Hematopoietic multipotent progenitor cell (in vitro differentiated cells): ENCODE measurements around the gene CHMP2B. TPM values are rescaled to one million over a fixed set of nuclear protein-coding genes. Genes with fewer than 3 reads are reported as not detected.
A peak's percentile ranks its signal among the peaks of the same experiment; 100 is the strongest.

Experiments
- DNase-seq, 3 donors: peaks; one replicate each; pipeline ENCODE4 v3.0.0-alpha.2; 2011 to 2015; ENCODE audit warnings: low read depth in 2 of 3, low spot score in 2 of 3
- total RNA-seq: library from RNA; depleted of rRNA; stranded (reverse); fragments of >200 nt; gene quantifications from one replicate; pipeline ENCODE4 v1.2.3, GENCODE V29; 2012

The CHMP2B gene, protein sequence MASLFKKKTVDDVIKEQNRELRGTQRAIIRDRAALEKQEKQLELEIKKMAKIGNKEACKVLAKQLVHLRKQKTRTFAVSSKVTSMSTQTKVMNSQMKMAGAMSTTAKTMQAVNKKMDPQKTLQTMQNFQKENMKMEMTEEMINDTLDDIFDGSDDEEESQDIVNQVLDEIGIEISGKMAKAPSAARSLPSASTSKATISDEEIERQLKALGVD
- 7.0 TPM for total RNA-seq

DNA sequence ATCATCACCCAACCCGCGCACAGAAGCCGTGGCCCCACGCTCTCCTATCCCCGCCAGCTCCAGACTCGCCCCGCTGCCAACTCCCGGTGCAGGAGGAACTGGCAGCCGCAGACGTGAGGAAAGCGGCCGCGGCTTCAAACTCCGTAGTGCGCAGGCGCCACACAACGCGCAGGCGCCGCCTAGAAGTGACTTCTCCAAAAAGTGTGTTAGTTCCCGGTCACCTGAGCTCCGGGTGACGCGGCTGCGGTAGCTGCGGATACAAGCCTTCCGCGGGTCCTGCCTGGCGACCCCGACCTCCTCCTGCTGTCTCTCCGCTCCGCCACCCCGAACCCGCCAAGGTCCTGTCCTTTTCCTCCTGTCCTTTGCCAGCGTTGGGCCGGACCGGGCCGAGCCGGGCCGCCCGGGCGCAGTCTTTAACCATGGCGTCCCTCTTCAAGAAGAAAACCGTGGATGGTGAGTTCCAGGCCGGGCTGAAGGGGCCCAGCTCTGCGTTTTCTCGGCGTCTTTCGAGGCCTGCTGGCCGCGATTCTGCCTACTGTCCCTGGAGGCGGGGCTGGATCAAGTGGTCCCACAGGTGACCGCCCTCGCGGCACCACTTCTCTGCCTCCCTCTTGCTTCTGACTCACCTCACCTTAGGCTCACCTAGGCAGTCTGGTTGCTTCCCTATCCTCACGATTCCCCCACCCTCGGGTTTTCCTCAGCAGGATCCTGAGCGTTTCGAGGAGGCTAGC, at the start of gene CHMP2B:
Gene CHMP2B, plus strand, starts transcription at position 206 of the 731 bp plus-strand sequence. Its CDS starts 214 bp downstream, at position 420.
- DNase-seq = peak; percentile 91 to 96 (median 94)

DNA sequence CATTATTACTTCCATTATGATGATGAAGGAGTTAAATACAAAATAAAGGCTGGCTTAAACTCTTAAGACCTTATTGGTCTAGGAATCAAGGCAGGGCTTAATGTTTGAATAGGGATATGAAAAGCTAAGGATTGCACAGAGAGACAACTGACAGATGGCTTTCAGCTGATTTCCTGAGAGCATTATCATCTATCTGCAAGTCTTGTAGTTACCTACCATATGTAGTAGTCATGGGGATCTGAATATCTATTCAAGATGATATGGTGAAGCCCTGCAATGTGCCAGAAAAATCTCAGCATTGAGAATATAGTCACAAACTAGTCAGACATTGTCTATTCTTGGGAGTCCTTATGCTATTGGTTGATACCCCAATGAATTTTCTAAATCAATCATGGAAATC, 47.5 kb upstream of the CHMP2B start:
- DNase-seq = no peak

DNA sequence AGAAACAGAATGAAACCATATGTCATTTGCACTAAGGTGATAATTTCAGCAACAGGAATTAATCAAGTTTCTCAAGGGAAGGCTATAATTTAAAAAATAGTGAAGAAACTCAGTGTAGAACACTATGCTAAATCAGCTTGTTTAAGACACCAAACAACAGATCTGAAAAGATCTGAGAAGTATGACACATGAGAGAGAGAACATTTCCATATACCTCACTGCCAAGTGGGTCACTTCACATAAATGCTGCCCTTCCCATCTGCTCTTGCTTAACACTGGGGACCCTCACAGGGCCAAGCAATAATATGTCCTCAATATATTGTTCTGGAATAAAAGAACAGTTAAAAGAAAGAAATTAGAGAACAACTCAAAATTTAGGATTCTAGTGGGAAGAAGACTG, 45.6 kb upstream of the CHMP2B start:
- no peak for DNase-seq

DNA sequence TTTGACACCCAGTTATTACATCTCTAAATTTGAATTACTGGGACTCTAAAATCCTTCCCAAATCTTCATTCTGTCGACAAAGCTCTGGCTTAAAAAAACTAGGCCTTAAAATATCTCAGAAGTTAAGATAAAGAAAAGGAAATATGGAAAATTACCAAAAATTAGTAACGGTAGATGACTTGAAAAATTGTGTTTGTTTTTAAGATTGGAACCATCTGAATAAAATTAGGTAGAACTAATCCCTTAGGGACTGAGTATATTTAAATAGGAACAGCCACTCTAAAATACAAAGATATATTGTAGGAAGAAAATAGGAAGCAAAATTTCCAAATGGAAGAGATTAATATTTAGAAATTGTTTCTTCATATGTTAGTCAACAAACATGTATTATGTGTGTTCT, 45.1 kb upstream of the CHMP2B start:
- no peak for DNase-seq

DNA sequence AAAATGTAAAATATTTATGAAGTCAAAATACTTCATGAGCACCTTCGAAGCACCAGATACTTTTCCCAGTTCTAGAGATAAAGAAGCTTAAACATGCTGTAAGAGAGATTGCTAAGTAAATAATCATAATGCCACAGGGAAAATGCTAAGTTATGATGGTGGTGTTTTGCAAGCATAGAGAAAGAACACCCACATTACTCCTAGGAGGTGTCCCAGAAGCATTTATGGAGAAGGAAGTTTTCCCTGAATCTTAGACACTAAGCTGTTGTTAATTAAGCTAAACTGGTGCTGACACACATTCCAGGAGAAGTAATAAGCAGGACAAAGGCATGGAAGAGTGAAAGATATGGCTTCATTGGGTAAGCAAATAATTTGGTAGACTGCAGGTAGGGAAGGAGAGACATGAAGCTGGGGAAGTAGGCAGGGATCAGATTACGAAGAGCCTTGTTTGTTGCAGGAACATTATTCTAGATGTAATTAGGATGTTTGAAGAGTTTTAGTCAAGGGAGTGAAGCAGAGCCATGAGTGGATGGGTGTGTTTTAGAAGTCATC, 40.4 kb upstream of the CHMP2B start:
- no peak for DNase-seq

DNA sequence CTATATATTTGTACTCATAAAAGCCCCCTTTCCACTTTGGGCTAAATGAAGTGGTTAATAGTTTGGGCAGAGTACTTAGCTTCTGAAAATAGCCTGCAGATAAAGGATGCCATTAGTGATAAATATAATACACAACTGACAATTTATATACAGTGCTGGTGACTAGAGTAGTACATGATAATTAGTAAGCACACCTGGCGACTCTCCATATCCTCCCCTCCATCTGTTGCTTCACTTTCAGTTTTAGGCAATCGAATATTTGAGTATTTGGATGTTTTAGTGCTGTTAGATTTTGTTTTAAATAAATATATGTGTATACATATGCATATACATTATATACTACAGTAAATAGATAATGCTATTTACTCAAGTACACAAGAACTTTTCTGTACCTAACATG, 35.9 kb upstream of the CHMP2B start:
- no peak for DNase-seq

DNA sequence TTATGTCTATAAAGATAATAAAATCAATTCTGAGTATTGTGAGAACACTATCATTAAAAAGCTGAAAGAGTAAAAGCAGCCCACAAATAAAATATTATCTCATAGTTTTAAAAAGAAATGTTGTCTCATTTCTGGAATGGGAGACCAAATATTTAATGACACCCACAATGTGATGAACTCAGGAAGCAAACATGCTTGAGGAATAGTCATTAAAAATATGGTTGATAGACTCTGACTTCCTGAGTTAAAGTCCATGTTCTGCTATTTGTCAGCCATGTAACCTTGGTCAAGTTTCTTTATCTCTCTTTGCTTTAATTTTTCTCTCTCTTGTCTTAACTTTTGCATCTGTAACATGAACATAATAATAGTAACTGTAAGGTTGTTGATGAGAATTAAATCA, 35.5 kb upstream of the CHMP2B start:
- DNase-seq = no peak

DNA sequence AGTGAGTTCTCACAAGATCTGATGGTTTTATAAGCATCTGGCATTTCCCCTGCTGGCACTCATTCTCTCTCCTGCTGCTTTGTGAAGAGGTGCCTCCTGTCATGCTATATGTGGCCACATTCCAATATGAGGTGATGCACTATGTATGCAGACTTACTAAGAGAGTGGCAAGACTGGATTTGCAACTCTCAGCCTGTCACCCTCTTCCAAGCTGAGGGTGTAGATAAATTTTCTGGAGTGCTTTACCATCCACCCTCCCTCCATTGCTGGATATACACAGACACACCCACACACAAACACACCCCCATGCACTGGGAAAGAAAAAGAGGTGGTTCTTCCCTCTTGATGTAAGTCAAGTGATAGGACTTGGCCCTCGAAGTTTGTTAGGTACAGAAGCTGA, 30.2 kb upstream of the CHMP2B start:
- DNase-seq = no peak

DNA sequence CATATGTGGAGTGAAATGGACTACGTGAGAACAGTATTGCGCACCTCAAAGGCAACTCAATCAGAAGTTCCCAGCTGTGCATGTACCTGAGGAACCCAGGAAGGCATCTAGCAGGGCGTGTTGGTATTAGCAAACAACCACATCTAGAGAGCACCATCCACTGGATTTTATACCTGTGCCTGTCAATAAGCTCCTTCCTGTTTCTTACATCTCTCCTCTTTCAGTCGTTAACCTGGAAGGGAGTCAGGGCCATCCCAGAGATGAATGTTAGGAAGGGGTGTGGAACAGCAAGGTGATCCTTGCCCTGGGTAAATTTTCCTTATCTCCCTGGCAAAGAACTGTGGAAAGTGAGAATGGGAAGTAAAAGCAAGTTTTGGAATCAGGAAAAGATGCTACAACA, 29.6 kb upstream of the CHMP2B start:
- DNase-seq = no peak

DNA sequence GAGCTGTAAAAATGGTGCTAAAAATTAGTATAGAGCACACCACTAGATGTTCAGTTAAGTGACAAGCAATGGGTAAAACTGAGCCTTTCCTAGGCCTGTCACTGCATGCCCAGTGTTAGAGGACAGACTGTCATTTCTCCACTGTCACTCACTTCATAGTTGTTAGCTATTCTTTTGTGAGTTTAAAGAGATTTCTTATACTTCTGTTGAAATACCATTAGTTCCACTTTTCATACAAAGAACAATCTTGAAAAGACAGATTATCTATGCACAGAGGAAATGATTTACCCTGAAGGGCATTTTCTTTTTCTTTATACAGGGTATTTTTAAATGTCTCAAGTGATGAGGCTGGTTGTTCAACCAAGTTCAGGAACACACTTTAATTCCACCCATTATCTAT, 28.3 kb upstream of the CHMP2B start:
- DNase-seq = no peak

DNA sequence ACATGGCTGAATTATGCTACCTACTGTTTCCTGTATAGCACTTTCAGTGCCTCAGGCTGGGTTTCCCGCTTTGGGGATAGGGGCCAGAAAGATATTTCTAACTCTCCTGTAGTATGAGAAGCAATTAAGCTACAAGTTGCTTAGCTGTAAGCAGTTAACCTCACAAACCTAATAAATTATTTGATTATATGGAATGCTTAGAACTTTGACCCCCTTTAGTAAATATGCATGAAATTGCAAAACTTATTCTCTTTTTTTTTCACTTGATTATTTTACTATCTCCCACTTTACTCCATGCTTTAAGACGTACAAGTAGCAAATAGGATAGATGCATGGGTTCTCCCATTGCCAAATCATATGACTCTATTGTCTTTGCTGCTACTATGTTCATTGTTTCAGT, 27.5 kb upstream of the CHMP2B start:
- DNase-seq = no peak

DNA sequence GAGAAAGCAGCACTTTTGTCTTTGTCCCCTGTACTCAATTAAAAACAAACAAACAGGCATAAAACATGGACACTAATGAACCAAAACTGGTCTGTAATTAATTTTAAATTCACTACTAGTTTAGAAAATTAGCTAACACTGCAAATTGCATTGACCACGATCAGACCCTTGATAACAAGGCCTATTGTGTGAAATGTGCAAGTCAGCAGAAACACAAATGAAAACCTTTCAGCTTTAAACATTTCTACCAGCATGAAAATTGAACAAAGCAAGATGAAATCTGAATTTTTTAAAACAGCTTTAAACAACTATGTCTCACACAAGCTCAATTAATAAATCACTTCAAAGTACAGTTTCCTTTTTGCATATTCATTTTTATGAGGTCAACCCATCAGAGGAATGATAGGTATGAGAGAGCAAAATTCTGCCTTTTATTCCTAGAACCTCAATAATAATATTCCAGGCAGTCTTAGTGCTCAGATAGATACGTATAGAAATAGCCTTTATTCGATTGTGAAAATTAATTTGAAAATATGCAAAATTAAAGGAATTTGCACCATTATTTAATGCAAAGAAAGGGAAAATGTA, 27.0 kb upstream of the CHMP2B start:
- no peak for DNase-seq

DNA sequence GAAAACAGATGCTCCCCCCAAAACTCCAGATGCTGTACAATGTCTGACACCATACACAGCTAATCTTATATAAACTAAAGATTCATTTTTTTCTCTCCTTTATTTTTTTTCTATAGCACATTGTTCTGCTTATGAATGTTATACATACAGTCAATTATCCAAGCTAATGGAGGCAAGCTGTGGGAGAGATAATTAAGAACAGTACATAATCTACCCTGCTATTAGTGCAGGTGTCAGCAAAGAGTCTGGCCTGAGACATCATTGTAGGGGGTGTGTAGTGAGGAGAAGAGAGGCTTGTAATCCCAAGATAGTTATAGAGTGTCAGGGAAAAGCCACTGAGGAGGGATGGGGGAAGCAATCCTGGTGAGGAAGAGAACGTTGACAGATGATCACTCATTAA, 25.4 kb upstream of the CHMP2B start:
- no peak for DNase-seq

DNA sequence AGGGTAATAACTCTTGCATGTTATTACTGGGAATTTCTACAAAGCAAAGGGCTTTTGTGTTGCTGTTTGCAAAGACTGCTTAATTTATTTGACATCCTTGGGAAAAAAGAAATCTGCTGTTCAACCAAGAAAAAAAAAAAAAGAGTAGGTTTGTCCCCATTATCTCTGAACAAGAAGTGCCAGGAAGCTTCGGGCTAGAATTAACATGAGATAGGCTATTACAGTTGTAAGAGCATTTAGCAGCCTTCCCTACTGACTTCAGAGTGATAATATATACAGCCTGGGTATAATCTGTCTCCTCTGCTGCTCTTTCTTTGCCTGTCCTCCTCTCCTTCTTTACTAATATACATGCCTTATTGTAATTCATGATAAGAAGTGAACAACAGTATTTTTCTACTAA, 23.3 kb upstream of the CHMP2B start:
- DNase-seq = no peak

DNA sequence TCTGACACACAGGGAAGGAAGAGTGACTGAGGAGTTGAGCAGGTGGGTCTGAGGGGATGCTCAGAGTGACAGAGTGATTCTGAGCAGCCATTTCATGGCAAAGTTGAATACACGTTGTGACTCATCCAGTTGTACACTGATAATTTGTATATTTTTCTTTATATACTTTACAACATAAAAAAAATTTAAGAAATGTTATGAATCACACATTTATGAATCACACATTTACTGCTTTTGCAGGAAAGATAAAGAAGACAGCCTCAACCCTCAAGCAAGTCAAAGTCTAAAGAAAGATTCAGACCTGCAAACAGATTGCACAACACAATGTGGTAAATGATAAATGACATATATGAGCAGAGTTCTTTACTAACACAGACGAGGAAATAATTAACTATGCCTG, 21.0 kb upstream of the CHMP2B start:
- peak in 1 of 3 donors; percentile 23 for DNase-seq

DNA sequence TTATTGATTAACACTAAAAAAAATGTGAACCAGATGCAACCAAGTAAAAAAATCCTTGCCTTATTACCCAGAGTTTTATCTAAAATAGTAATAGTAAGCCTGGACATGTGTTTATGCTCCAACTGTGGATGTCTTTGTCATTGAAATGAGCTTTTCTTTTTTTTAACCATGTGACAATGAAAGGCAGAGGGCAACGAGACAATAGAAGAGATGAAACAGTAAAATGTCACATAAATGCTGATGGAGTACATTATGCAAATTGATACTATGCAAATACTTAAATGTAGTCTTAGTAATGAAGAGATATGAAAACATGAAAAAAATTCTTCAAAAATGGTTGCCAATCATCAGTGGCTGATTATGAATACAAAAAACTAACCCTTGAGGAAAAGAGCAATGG, 20.5 kb upstream of the CHMP2B start:
- no peak for DNase-seq

DNA sequence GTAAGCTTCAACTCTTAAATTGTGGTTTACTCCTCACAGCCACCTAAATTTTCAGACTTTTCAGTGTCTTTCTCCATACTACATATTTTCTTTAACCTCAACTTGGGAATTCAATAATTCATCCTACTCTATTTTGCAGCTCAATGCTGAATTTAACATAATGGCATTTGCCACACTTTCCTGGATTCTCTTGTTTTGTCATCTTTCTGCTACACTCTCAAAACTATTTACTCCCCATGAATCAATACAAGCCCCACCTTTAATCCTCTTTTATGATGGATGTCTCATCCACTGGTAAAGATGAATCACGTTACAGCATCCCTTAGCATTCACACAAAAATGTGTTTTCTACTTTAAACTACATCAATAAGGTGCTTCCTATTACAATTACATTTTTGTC, 19.6 kb upstream of the CHMP2B start:
- DNase-seq = no peak

DNA sequence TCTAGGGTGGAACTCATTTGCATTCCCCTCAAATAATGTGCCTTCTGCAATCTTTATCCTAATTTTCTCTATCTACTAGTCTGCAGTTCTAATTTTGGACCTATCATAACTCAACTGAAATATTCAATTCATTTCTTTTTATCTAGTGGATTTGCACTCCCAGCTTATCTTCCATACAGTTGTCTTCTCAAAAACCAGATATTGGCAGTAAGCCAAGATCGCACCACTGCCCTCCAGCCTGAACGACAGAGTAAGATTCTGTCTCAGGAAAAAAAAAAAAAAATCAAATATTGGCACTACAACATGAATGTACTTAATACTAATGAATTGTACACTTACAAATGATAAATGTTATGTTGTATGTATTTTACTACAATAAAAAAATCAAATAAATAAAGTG, 18.0 kb upstream of the CHMP2B start:
- no peak for DNase-seq

DNA sequence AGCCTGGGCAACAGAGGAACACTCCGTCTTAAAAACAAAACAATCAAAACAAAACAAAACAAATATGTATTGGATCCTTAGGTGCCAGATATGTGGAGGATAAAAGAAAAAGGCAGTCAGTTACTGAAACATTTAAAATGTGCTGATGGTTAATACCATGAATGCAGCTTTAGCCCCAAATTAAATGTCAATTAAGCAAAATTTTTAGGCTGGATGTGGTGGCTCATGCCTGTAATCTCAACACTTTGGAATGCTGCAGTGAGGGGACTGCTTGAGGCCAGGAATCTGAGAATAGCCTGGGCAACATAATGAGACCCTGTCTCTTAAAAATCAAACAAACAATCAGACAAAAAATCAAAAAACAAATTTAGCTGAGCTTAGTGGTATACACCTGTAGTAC, 8.5 kb upstream of the CHMP2B start:
- no peak for DNase-seq

DNA sequence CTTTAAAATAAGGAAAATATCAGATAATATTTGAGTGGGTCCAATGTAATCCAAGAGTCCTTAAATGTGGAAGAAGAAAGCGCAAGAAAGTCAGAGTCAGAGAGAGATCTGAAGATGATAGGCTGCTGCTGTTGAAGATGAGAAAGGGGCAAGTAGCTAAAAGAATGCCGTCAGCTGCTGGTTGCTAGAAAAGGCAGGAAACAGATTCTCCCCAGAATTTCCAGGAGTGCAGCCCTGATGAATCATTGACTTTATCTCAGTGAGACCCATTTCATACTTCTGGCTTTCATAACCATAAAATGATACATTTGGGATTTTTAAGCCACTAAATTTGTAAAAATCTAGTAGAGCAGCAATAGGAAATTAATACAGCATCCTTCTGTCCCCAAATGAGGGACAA, 7.5 kb upstream of the CHMP2B start:
- DNase-seq = no peak

DNA sequence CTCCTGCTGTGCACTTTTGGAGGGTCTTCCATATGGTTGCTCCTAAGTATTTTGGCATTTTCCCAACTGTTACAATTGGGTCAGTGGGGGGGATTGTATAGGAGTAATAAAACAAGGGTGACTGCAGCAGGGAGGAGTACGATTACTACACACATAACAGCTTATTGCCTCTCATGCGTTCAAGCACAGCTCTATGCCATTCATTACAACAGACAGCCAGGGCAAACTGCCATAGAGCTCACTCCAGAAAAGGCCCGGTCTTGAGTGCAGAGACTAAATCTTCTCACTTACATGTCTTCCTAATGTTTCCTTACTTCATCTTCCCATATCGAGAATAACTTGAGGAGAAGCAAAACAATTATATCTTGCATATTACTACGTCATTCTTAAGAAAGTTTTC, 1.4 kb upstream of the CHMP2B start:
- DNase-seq = no peak

DNA sequence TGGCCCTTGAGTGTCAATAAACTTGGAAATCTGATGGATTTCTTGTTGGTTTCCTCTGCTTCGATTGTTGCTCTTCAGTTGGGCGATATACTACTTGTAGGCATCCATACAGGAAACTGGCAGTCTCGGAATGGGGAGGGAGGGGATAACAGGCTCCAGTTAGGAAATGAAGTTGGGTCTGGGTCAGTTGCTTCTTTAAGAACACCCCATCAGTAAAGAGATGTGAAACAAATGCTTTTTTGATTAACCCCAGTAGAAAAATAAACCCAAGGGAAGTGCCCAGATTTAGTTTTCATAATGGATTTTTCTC, 681 bp downstream of the CHMP2B start:
- no peak for DNase-seq
